Suprapubic skin (tissue), 3 donors: Measurements from ENCODE around the gene RGS7BP.
A peak's percentile ranks its signal among the peaks of the same experiment; 100 is the strongest.

Experiments used
- CTCF ChIP-seq, 2 donors: fragments of 200-600 bp in 1 of 2; fragments of 450-650 bp in 1 of 2; sonication (generic) in 1 of 2; IDR thresholded peaks; one replicate each; pipeline ENCODE4 v1.5.1; 2016 to 2019; ENCODE audit warnings: antibody characterized with exemption in 2 of 2, mild to moderate bottlenecking in 1 of 2, moderate library complexity in 1 of 2
- POLR2A ChIP-seq, 2 donors: fragments of 450-650 bp; IDR thresholded peaks; one replicate each; pipeline ENCODE4 v1.6.1; 2017; ENCODE audit warnings: antibody characterized with exemption in 2 of 2, mild to moderate bottlenecking in 2 of 2, moderate library complexity in 2 of 2

GRCh38 chr5:64634997-64635686 is 129.3 kb downstream of the RGS7BP start:
- TF ChIP-seq POLR2A (IDR thresholded peaks at IDR 0.05): no peak
- peak; percentile 54 to 74 for TF ChIP-seq CTCF (IDR thresholded peaks at IDR 0.05)
